IMR-90 (cell line): ENCODE data around the gene SLC6A2. TPM values are rescaled to one million over a fixed set of nuclear protein-coding genes. Genes with fewer than 3 reads are reported as not detected.

ENCODE experiments used
- ATAC-seq: fragments of 200-7000 bp; cut with Tn5 transposase; 2 replicates; pipeline ENCODE4 v1.9.1; 2020; ENCODE audit warnings: low read depth, mild to moderate bottlenecking, moderate library complexity
- BruUV-seq: library from RNA; stranded (reverse); fragments of 400-500 nt; replicated peaks from 2 replicates; lab custom pipeline; 2021; lab: Mats Ljungman, UMichigan
- CTCF ChIA-PET: fragments of 300-600 bp; formaldehyde crosslinking; extraction: SDS; loops from one replicate; lab custom pipeline; 2021; ENCODE audit warnings: antibody characterized with exemption; lab: Yijun Ruan, JAX
- POLR2A ChIA-PET: fragments of 300-600 bp; sonication (Branson Sonifier 250); formaldehyde crosslinking; loops from one replicate; lab custom pipeline; 2022; ENCODE audit warnings: antibody characterized with exemption; ENCODE audit not compliant: unreplicated experiment; lab: Charles Lee
- DNase-seq: peaks from one replicate; pipeline ENCODE4 v3.0.0; 2013
- H2AFZ ChIP-seq: replicated peaks from 2 replicates; pipeline ENCODE3; 2013; ENCODE audit warnings: low read length, mild to moderate bottlenecking; ENCODE audit not compliant: poor library complexity
- H2AK5ac ChIP-seq: 2 replicates; pipeline ENCODE4 v1.6.1; 2013; ENCODE audit warnings: low read depth, low read length, inconsistent platforms
- H2AK9ac ChIP-seq: replicated peaks from 2 replicates; pipeline ENCODE3; 2013; ENCODE audit warnings: mild to moderate bottlenecking, low read depth, low read length, moderate library complexity; ENCODE audit not compliant: poor library complexity
- H2BK120ac ChIP-seq: 2 replicates; pipeline ENCODE4 v1.6.1; 2013; ENCODE audit warnings: low read depth, low read length, inconsistent platforms
- H2BK15ac ChIP-seq: 3 replicates; pipeline ENCODE4 v1.6.1; 2013; ENCODE audit warnings: low read depth, low read length, inconsistent platforms
- H2BK20ac ChIP-seq: 2 replicates; pipeline ENCODE4 v1.6.1; 2013; ENCODE audit warnings: low read depth, mild to moderate bottlenecking, inconsistent platforms, low read length, moderate library complexity
- H2BK5ac ChIP-seq: 2 replicates; pipeline ENCODE4 v1.6.1; 2013; ENCODE audit warnings: mild to moderate bottlenecking, low read depth, low read length, inconsistent platforms; ENCODE audit not compliant: poor library complexity, severe bottlenecking
- H3K14ac ChIP-seq: replicated peaks from 2 replicates; pipeline ENCODE4 v1.6.1; 2013; ENCODE audit warnings: low read depth, low read length, inconsistent platforms
- H3K18ac ChIP-seq: 2 replicates; pipeline ENCODE4 v1.6.1; 2013; ENCODE audit warnings: low read depth, low read length, control low read depth
- H3K23ac ChIP-seq: 2 replicates; pipeline ENCODE4 v1.6.1; 2013; ENCODE audit warnings: low read depth, low read length, inconsistent platforms
- H3K27ac ChIP-seq: 2 replicates; pipeline ENCODE4 v1.5.1; 2013; ENCODE audit warnings: mild to moderate bottlenecking, control low read depth, low read length; ENCODE audit not compliant: insufficient read depth
- H3K27me3 ChIP-seq: 2 replicates; pipeline ENCODE4 v1.6.1; 2013; ENCODE audit warnings: low read length; ENCODE audit not compliant: control insufficient read depth, insufficient read depth
- H3K36me3 ChIP-seq: 2 replicates; pipeline ENCODE4 v1.6.1; 2013; ENCODE audit warnings: low read length, mixed read lengths; ENCODE audit not compliant: control insufficient read depth, insufficient read depth
- H3K4ac ChIP-seq: 2 replicates; pipeline ENCODE4 v1.6.1; 2013; ENCODE audit warnings: low read depth, low read length, inconsistent platforms
- H3K4me1 ChIP-seq: 2 replicates; pipeline ENCODE4 v1.6.1; 2013; ENCODE audit warnings: low read length, mixed read lengths; ENCODE audit not compliant: control insufficient read depth, insufficient read depth
- H3K4me2 ChIP-seq: 2 replicates; pipeline ENCODE4 v1.6.1; 2013; ENCODE audit warnings: low read depth, mild to moderate bottlenecking, control low read depth, low read length, moderate library complexity
- H3K4me3 ChIP-seq: 2 replicates; pipeline ENCODE4 v1.5.1; 2013; ENCODE audit warnings: low read depth, mild to moderate bottlenecking, control low read depth, low read length, moderate library complexity; ENCODE audit not compliant: insufficient read depth
- H3K56ac ChIP-seq: 2 replicates; pipeline ENCODE4 v1.6.1; 2013; ENCODE audit warnings: low read length, inconsistent platforms; ENCODE audit not compliant: insufficient read depth; ENCODE audit errors: extremely low read depth
- H3K79me1 ChIP-seq, 2 experiments: 2 replicates each; pipeline ENCODE4 v1.6.1; 2013; ENCODE audit warnings: low read length in 2 of 2, inconsistent platforms in 1 of 2, low read depth in 1 of 2
- H3K9ac ChIP-seq: 2 replicates; pipeline ENCODE4 v1.6.1; 2013; ENCODE audit warnings: low read depth, low read length, control low read depth
- H3K9me1 ChIP-seq: 2 replicates; pipeline ENCODE4 v1.6.1; 2013; ENCODE audit warnings: low read length, inconsistent platforms; ENCODE audit not compliant: insufficient read depth
- H3K9me3 ChIP-seq: 2 replicates; pipeline ENCODE4 v1.6.1; 2013; ENCODE audit warnings: low read length; ENCODE audit not compliant: control insufficient read depth, insufficient read depth
- H4K20me1 ChIP-seq: 2 replicates; pipeline ENCODE4 v1.6.1; 2013; ENCODE audit warnings: low read length, inconsistent platforms; ENCODE audit not compliant: insufficient read depth
- H4K5ac ChIP-seq: 2 replicates; pipeline ENCODE4 v1.6.1; 2013; ENCODE audit warnings: mild to moderate bottlenecking, low read depth, low read length, control low read depth
- H4K8ac ChIP-seq, 2 experiments: 2 replicates each; pipeline ENCODE4 v1.6.1; 2013; ENCODE audit warnings: low read depth in 2 of 2, low read length in 2 of 2, control low read depth in 1 of 2, inconsistent platforms in 1 of 2
- H4K91ac ChIP-seq: 2 replicates; pipeline ENCODE4 v1.6.1; 2013; ENCODE audit warnings: low read depth, low read length, inconsistent platforms; ENCODE audit not compliant: insufficient read depth
- BHLHE40 ChIP-seq: fragments of 150-350 bp; IDR thresholded peaks from 2 replicates; pipeline ENCODE4 v1.6.1; 2016; ENCODE audit warnings: mild to moderate bottlenecking, low read depth, low read length
- CEBPB ChIP-seq: IDR thresholded peaks from 2 replicates; pipeline ENCODE4 v1.6.1; 2012; ENCODE audit warnings: low read depth, low read length, improper control_type of control experiment
- CHD1 ChIP-seq: IDR thresholded peaks from 2 replicates; pipeline ENCODE4 v1.6.1; 2012; ENCODE audit warnings: low read depth, low read length, improper control_type of control experiment
- CTCF ChIP-seq: conservative IDR thresholded peaks from 2 replicates; pipeline ENCODE4 v1.5.1; 2012; ENCODE audit warnings: mild to moderate bottlenecking, low read depth, low read length, improper control_type of control experiment
- FOS ChIP-seq: fragments of 150-350 bp; IDR thresholded peaks from 2 replicates; pipeline ENCODE4 v1.6.1; 2016; ENCODE audit warnings: low read depth, low read length
- MAFK ChIP-seq: IDR thresholded peaks from 2 replicates; pipeline ENCODE4 v1.6.1; 2012; ENCODE audit warnings: low read depth, low read length, improper control_type of control experiment
- MAZ ChIP-seq: IDR thresholded peaks from 2 replicates; pipeline ENCODE4 v1.6.1; 2012; ENCODE audit warnings: low read depth, mild to moderate bottlenecking, low read length, improper control_type of control experiment, moderate library complexity, borderline replicate concordance
- MXI1 ChIP-seq: IDR thresholded peaks from 2 replicates; pipeline ENCODE4 v1.6.1; 2012; ENCODE audit warnings: low read depth, mild to moderate bottlenecking, low read length, moderate library complexity, borderline replicate concordance
- NFE2L2 ChIP-seq: fragments of 150-350 bp; IDR thresholded peaks from 2 replicates; pipeline ENCODE4 v1.6.1; 2016; ENCODE audit warnings: low read depth, mild to moderate bottlenecking, low read length
- POLR2A ChIP-seq: IDR thresholded peaks from 2 replicates; pipeline ENCODE4 v1.6.1; 2012; ENCODE audit warnings: mild to moderate bottlenecking, low read depth, low read length
- RAD21 ChIP-seq: IDR thresholded peaks from 2 replicates; pipeline ENCODE4 v1.6.1; 2012; ENCODE audit warnings: low read length, improper control_type of control experiment
- RCOR1 ChIP-seq: IDR thresholded peaks from 2 replicates; pipeline ENCODE4 v1.6.1; 2012; ENCODE audit warnings: mild to moderate bottlenecking, low read length, improper control_type of control experiment; ENCODE audit not compliant: insufficient replicate concordance
- RFX5 ChIP-seq: IDR thresholded peaks from 2 replicates; pipeline ENCODE4 v1.8.0; 2012; ENCODE audit warnings: low read depth, mild to moderate bottlenecking, low read length, moderate library complexity
- SMC3 ChIP-seq: fragments of 150-350 bp; IDR thresholded peaks from 2 replicates; pipeline ENCODE4 v1.6.1; 2016; ENCODE audit warnings: low read depth, mild to moderate bottlenecking, antibody characterized with exemption, low read length, moderate library complexity
- USF2 ChIP-seq: fragments of 150-350 bp; IDR thresholded peaks from 2 replicates; pipeline ENCODE4 v1.6.1; 2017; ENCODE audit warnings: mild to moderate bottlenecking, antibody characterized with exemption, low read length, low read depth
- WGBS, 2 experiments: methylation state at CpG; one replicate each; pipeline versions ENCODE4 v1.1.5 to v1.1.7; 2013; ENCODE audit warnings: missing lambda C conversion rate in 2 of 2; ENCODE audit not compliant: insufficient read length in 1 of 2; ENCODE audit errors: extremely low coverage in 2 of 2; 5-methylcytosine and 5-hydroxymethylcytosine counted together
- dilution Hi-C: fragments of 300-500 bp; cut with HindIII; formaldehyde crosslinking; loops from one replicate; pipeline ENCODE4 v1.14.3; 2018; ENCODE audit warnings: low sequenced_read_pairs; ENCODE audit not compliant: unreplicated experiment
- in situ Hi-C: fragments of 300-500 bp; cut with MboI; formaldehyde crosslinking; loops from 3 replicates; pipeline ENCODE4 v1.14.3; 2019; ENCODE audit warnings: low sequenced_read_pairs, inconsistent platforms, mixed read lengths
- intact Hi-C: fragments of 100-400 bp; cut with micrococcal nuclease; formaldehyde crosslinking; loops from 2 replicates; pipeline ENCODE4 v1.10.0; 2022
- polyA plus RNA-seq, 3 experiments: library from polyadenylated mRNA; depleted of rRNA; stranded (reverse); fragments of >200 nt; gene quantifications; 2 replicates each; pipeline ENCODE4 v1.2.3, GENCODE V29; 2012; ENCODE audit warnings: low replicate concordance in 1 of 3
- total RNA-seq: library from RNA; depleted of rRNA; stranded (reverse); fragments of >200 nt; gene quantifications from 2 replicates; pipeline ENCODE4 v1.2.3, GENCODE V29; 2012
- TF ChIP-seq, protein P1 (sequence below): fragments of 150-350 bp; IDR thresholded peaks from 2 replicates; pipeline ENCODE4 v1.6.1; 2016; ENCODE audit warnings: low read depth, mild to moderate bottlenecking, low read length, moderate library complexity, borderline replicate concordance

Gene SLC6A2
- total and polyA plus RNA-seq, 2 of the 4 experiments (the other 2 are of a cell fraction) = not detected

GRCh38 chr16:55713103-55713502 is 57.3 kb downstream of the SLC6A2 start:
- H3K79me1 ChIP-seq = no peaks in the 10 kb centered on the region
- H4K5ac ChIP-seq = no peak overlapping the region
- no peak overlapping the region for H2BK15ac ChIP-seq
- DNase-seq (no peak), ATAC-seq (no peak)
- H3K56ac ChIP-seq = no peak overlapping the region
- no peak overlapping the region for H3K14ac ChIP-seq
- H3K4ac ChIP-seq = no peak overlapping the region
- H2BK120ac ChIP-seq = no peak overlapping the region
- no peaks in the 10 kb centered on the region for H3K9me3 ChIP-seq
- H4K20me1 ChIP-seq = no peaks in the 10 kb centered on the region
- no peaks in the 10 kb centered on the region for H3K4me1 ChIP-seq
- no peak overlapping the region for H3K4me3 ChIP-seq
- H4K91ac ChIP-seq = no peak overlapping the region
- H2AFZ ChIP-seq = no peak overlapping the region
- H3K36me3 ChIP-seq = no peaks in the 10 kb centered on the region
- no peak overlapping the region for H3K4me2 ChIP-seq
- H2BK20ac ChIP-seq = no peak overlapping the region
- no peak overlapping the region for H4K8ac ChIP-seq
- no peak overlapping the region for H2BK5ac ChIP-seq
- no peaks in the 10 kb centered on the region for H3K9me1 ChIP-seq
- no TSS peak for BruUV-seq
- H3K23ac ChIP-seq = no peak overlapping the region
- H3K18ac ChIP-seq = no peak overlapping the region
- H3K27ac ChIP-seq = no peak overlapping the region
- in situ Hi-C loops (loop anchor here (5.0 to 25.0 kb wide), 2 partner anchors 129 to 599 kb away; no protein-coding TSS in a partner anchor), intact Hi-C loops (no loop called here), dilution Hi-C loops (no loop called here)
- no peak overlapping the region for H2AK9ac ChIP-seq
- ChIA-PET POLR2A (no interaction called here), CTCF (interaction anchor here (0.6 to 2.9 kb wide), 2 partner anchors 249 to 257 kb away, joined by 3 to 10 read pairs; no protein-coding TSS in a partner anchor)
- TF ChIP-seq FOS = no peak
- no peak for TF ChIP-seq RAD21
- no peak for TF ChIP-seq RCOR1
- no peak for TF ChIP-seq CTCF
- TF ChIP-seq USF2 = no peak
- no peak for TF ChIP-seq POLR2A
- TF ChIP-seq MAFK = no peak
- TF ChIP-seq MAZ = no peak
- no peak for TF ChIP-seq CEBPB
- TF ChIP-seq SMC3 = no peak
- TF ChIP-seq RFX5 = no peak
- no peak for TF ChIP-seq CHD1
- no peak for TF ChIP-seq BHLHE40
- TF ChIP-seq NFE2L2 = no peak
- TF ChIP-seq, protein P1, sequence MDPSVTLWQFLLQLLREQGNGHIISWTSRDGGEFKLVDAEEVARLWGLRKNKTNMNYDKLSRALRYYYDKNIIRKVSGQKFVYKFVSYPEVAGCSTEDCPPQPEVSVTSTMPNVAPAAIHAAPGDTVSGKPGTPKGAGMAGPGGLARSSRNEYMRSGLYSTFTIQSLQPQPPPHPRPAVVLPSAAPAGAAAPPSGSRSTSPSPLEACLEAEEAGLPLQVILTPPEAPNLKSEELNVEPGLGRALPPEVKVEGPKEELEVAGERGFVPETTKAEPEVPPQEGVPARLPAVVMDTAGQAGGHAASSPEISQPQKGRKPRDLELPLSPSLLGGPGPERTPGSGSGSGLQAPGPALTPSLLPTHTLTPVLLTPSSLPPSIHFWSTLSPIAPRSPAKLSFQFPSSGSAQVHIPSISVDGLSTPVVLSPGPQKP = no peak
- TF ChIP-seq MXI1 = no peak
- H3K9ac ChIP-seq = no peak overlapping the region
- H3K27me3 ChIP-seq = peaks cover 2% of the 10 kb centered on the region; the same call in 1 of the 2 replicates
- WGBS, 2 experiments = 17% methylated on average over 1 of the region's 1 CpG; no CpG with 5 or more reads in 1 of the 2 experiments
- no peak overlapping the region for H2AK5ac ChIP-seq
